ENCODE results near the gene CCSER1. TPM values are rescaled to one million over a fixed set of nuclear protein-coding genes. Genes with fewer than 3 reads are reported as not detected.

Gene CCSER1
- total and polyA plus RNA-seq, 2 of the 8 experiments (the other 6 are each of a cell fraction or from before 2014, with no cell fraction given) = 0.26 to 0.84 TPM

DNA sequence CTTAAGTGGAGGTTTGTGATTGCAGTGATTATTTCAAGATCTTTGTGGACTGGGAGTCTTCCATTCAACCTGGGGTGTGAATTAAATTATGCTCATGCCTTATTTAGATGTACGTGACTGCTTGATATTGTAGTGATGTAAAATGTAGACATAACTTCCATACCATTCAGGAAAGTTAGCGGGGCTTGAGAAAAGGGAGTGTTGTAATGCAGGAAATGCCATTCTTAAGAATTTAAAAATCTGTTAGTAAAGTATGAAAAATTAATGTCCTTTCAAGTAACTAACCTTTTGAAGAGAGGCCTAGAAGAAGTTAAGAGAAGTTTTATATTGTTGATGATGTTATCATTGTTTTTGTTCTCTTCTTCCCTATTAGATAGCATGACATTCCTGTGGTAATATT, 318.2 kb downstream of the CCSER1 start (continued):
- no peak for TF ChIP-seq NRF1 (IDR thresholded peaks at IDR 0.05; ENCODE audit: low read depth, low read length)

DNA sequence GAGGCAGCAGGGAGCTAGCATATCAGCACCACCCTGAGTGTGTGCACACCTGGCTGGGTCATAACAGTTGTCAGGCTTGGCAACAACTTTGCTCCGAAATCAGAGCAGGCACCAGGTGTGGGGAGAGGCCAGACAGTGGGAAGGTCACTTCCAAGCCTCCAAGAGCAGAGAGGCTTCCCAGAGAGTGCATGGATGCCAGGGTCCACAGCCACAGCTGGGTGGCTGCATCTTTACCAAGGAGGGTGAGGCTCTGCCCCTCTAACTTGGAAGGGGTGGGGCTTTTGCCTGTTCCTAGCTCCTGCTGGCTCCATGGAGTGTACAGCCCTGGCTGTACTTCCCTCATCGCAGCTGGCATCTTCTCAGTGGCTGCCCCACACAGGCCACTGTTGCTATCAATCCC, 322.4 kb downstream of the CCSER1 start:
- FAIRE-seq = no peak
- TF ChIP-seq CHD1 (IDR thresholded peaks at IDR 0.05; ENCODE audit: low read depth, low read length) (no peak), HDAC2 (IDR thresholded peaks at IDR 0.05; ENCODE audit: borderline replicate concordance in 1 of 2, low read depth in 2 of 2, low read length in 2 of 2) (no peak), TBP (IDR thresholded peaks at IDR 0.05; ENCODE audit: low read depth, low read length) (no peak), JUN (IDR thresholded peaks at IDR 0.05; ENCODE audit: low read depth, low read length) (no peak), ASH2L (IDR thresholded peaks at IDR 0.05; ENCODE audit: low read length) (no peak), SAP30 (IDR thresholded peaks at IDR 0.05; ENCODE audit: insufficient read depth, insufficient replicate concordance, low read length) (no peak)

More for the DNA sequence above, 322.4 kb downstream of the CCSER1 start:
- Histone ChIP-seq H3K36me3 (ENCODE audit: control insufficient read depth in 2 of 4, insufficient read depth in 4 of 4, low read length in 3 of 4) (no peaks in the 10 kb centered on the region), H2BK5ac (ENCODE audit: low read depth, low read length) (no peak overlapping the region), H3K14ac (ENCODE audit: insufficient read length) (no peak overlapping the region), H2AFZ (ENCODE audit: low read length) (no peak overlapping the region), H4K5ac (ENCODE audit: insufficient read length, low read depth, low read length) (no peak overlapping the region), H4K20me1 (replicated peaks in 1 of 2; ENCODE audit: control insufficient read depth in 1 of 2, insufficient read depth in 2 of 2, low read length in 2 of 2) (no peaks in the 10 kb centered on the region), H3K9me3 (ENCODE audit: insufficient read depth in 2 of 2, low read depth in 1 of 2, low read length in 1 of 2) (no peaks in the 10 kb centered on the region), H2AK5ac (ENCODE audit: low read depth, low read length) (no peak overlapping the region), H3K9ac (replicated peaks in 1 of 4; ENCODE audit: extremely low read depth in 1 of 4, low read depth in 3 of 4, low read length in 3 of 4) (no peak overlapping the region), H3K27me3 (replicated peaks in 1 of 4; ENCODE audit: control insufficient read depth in 3 of 4, extremely low read depth in 1 of 4, insufficient read depth in 3 of 4, low read length in 3 of 4) (no peaks in the 10 kb centered on the region), H3K79me2 (ENCODE audit: control insufficient read depth in 1 of 2, insufficient read depth in 2 of 2, low read length in 2 of 2) (no peaks in the 10 kb centered on the region), H3K23ac (ENCODE audit: insufficient read length) (no peak overlapping the region), H3K4me1 (replicated peaks in 1 of 4; ENCODE audit: control insufficient read depth in 3 of 4, insufficient read depth in 4 of 4, low read length in 3 of 4) (no peaks in the 10 kb centered on the region), H3K4me2 (ENCODE audit: insufficient read depth in 1 of 2, low read depth in 2 of 2, low read length in 2 of 2) (no peak overlapping the region), H2BK20ac (ENCODE audit: low read length) (no peak overlapping the region), H3K4ac (replicated peaks; ENCODE audit: insufficient read length, low read depth, low read length) (no peak overlapping the region), H2BK120ac (replicated peaks; ENCODE audit: low read depth, low read length) (no peak overlapping the region), H3K23me2 (ENCODE audit: low read depth, low read length) (no peaks in the 10 kb centered on the region), H3K4me3 (ENCODE audit: extremely low read depth in 1 of 4, insufficient read depth in 2 of 4, low read depth in 3 of 4, low read length in 4 of 4) (no peak overlapping the region), H3K27ac (ENCODE audit: low read depth, low read length) (no peak overlapping the region), H2BK12ac (ENCODE audit: low read depth, low read length) (no peak overlapping the region), H4K91ac (replicated peaks; ENCODE audit: insufficient read length, low read length) (no peak overlapping the region), H3K18ac (ENCODE audit: extremely low read depth, low read length) (no peak overlapping the region), H3K79me1 (ENCODE audit: low read depth, low read length) (no peaks in the 10 kb centered on the region), H4K8ac (ENCODE audit: extremely low read depth, insufficient read depth, low read length) (no peak overlapping the region), H3K56ac (replicated peaks; ENCODE audit: insufficient read length, low read depth, low read length) (no peak overlapping the region), H2BK15ac (ENCODE audit: low read length) (no peak overlapping the region)
- ChIA-PET POLR2A (ENCODE audit: partially characterized antibody) (no interaction called here), CTCF (ENCODE audit: partially characterized antibody) (no interaction called here)
- no peak for DNase-seq (ENCODE audit: low read depth in 1 of 2, low spot score in 2 of 2)
- 80% methylated on average over 2 of the region's 2 CpGs; no CpG with 5 or more reads in 1 of the 2 experiments for WGBS, 2 experiments (ENCODE audit: extremely low coverage in 1 of 2, insufficient coverage in 1 of 2, insufficient read length in 1 of 2, insufficient replicate concordance in 2 of 2, low coverage in 1 of 2, low lambda C conversion rate in 2 of 2, missing lambda C conversion rate in 1 of 2)
